LoVo (cell line): ENCODE results near the gene PLOD1.
A peak's percentile ranks its signal among the peaks of the same experiment; 100 is the strongest.

Experiments used
- DNase-seq: peaks from one replicate; pipeline ENCODE4 v3.0.0-alpha.2; 2016; ENCODE audit warnings: low spot score

Gene PLOD1

GRCh38 chr1:11979028-11979850, 44.7 kb downstream of the PLOD1 start:
- no peak for DNase-seq

GRCh38 chr1:11979851-11980675, 45.5 kb downstream of the PLOD1 start, which contains the start of gene MFN2:
Gene MFN2 (plus strand): TSS chr1:11980444. CDS start chr1:11989169, 8,725 bp downstream.
- peak; percentile 98 for DNase-seq

GRCh38 chr1:11980676-11980972, 46.1 kb downstream of the PLOD1 start:
- no peak for DNase-seq

GRCh38 chr1:11981378-11982009, 47.0 kb downstream of the PLOD1 start:
- no peak for DNase-seq

GRCh38 chr1:11982010-11982392, 47.5 kb downstream of the PLOD1 start:
- no peak for DNase-seq

GRCh38 chr1:11984121-11984520, 49.6 kb downstream of the PLOD1 start:
- DNase-seq: no peak

GRCh38 chr1:11984576-11984975, 50.1 kb downstream of the PLOD1 start:
- DNase-seq: no peak

GRCh38 chr1:11985171-11985570, 50.7 kb downstream of the PLOD1 start:
- DNase-seq: no peak

- DNase-seq: no peak
Observed at GRCh38 chr1:11985851-11986250, 51.3 kb downstream of the PLOD1 start.

- DNase-seq: no peak
Observed at GRCh38 chr1:11989669-11990068, 55.2 kb downstream of the PLOD1 start.

GRCh38 chr1:11990303-11991032, 56.0 kb downstream of the PLOD1 start:
- DNase-seq: no peak

- no peak for DNase-seq
Observed at GRCh38 chr1:11991969-11992676, 57.6 kb downstream of the PLOD1 start.

- DNase-seq: no peak
Observed at GRCh38 chr1:11997081-11997850, 62.7 kb downstream of the PLOD1 start.

GRCh38 chr1:11998636-11999035, 64.1 kb downstream of the PLOD1 start:
- no peak for DNase-seq

GRCh38 chr1:11999236-11999635, 64.7 kb downstream of the PLOD1 start:
- no peak for DNase-seq

GRCh38 chr1:12001249-12001917, 66.9 kb downstream of the PLOD1 start:
- peak; percentile 10 for DNase-seq

GRCh38 chr1:12001996-12002493, 67.5 kb downstream of the PLOD1 start:
- DNase-seq: peak; percentile 2

- DNase-seq: no peak
Observed at GRCh38 chr1:12003762-12004161, 69.2 kb downstream of the PLOD1 start.

- DNase-seq: no peak
Observed at GRCh38 chr1:12005488-12006166, 71.1 kb downstream of the PLOD1 start.
